Lower lobe of right lung (tissue), 2 donors: ENCODE measurements around the gene GFM2. TPM values are rescaled to one million over a fixed set of nuclear protein-coding genes. Genes with fewer than 3 reads are reported as not detected.
"Not testable (repeated sequence)": the region's sequence is repeated elsewhere in the genome, so short reads cannot be mapped to it uniquely, and the experiment has no call there.

Source experiments
- ATAC-seq, 2 donors: fragments of 200-7000 bp; cut with Tn5 transposase; one replicate each; pipeline ENCODE4 v1.9.1; 2020 to 2022; ENCODE audit warnings: mild to moderate bottlenecking in 2 of 2, moderate library complexity in 2 of 2
- DNase-seq: peaks from one replicate; pipeline ENCODE4 v3.0.0-alpha.2; 2020
- H3K27ac ChIP-seq: fragments of 200-600 bp; one replicate; pipeline ENCODE4 v1.8.0; 2022
- H3K27me3 ChIP-seq: fragments of 200-600 bp; one replicate; pipeline ENCODE4 v1.8.0; 2022; ENCODE audit warnings: low read depth
- H3K36me3 ChIP-seq: fragments of 200-600 bp; one replicate; pipeline ENCODE4 v1.8.0; 2022; ENCODE audit warnings: mild to moderate bottlenecking
- H3K4me1 ChIP-seq: fragments of 200-600 bp; one replicate; pipeline ENCODE4 v1.8.0; 2022
- H3K4me3 ChIP-seq: fragments of 200-600 bp; one replicate; pipeline ENCODE4 v1.8.0; 2022; ENCODE audit warnings: mild to moderate bottlenecking
- H3K9me3 ChIP-seq: fragments of 200-600 bp; one replicate; pipeline ENCODE4 v1.8.0; 2022
- CTCF ChIP-seq: fragments of 200-600 bp; IDR thresholded peaks from one replicate; pipeline ENCODE4 v1.8.0; 2022; ENCODE audit warnings: antibody characterized with exemption, mild to moderate bottlenecking
- intact Hi-C: fragments of 100-400 bp; cut with DNase I; formaldehyde crosslinking; loops from one replicate; pipeline ENCODE4 v1.11.0; 2022
- total RNA-seq: library from RNA; stranded (reverse); fragmentation: NEBNext Ultra II Directional; extraction: Animal tissue kit (Norgen Biotek cat#: 25700); gene quantifications from one replicate; pipeline ENCODE4 v1.2.1, GENCODE V29; 2021
- donor health status: DM: no; HTN: yes; CAD: no; lungs with severe emphysema.

GFM2 gene
- total RNA-seq, 1 donor from 2014 or later = 19.8 TPM

GRCh38 chr5:74798977-74799911, 32.3 kb upstream of the GFM2 start:
- no peak for DNase-seq
- no peak for ATAC-seq
- Histone ChIP-seq H3K27me3 (no peaks in the 10 kb centered on the region), H3K27ac (no peak overlapping the region), H3K36me3 (no peaks in the 10 kb centered on the region), H3K9me3 (no peaks in the 10 kb centered on the region), H3K4me1 (no peaks in the 10 kb centered on the region), H3K4me3 (no peak overlapping the region)
- intact Hi-C loops = no loop called here
- no peak for TF ChIP-seq CTCF

GRCh38 chr5:74791669-74792068, 24.8 kb upstream of the GFM2 start:
- intact Hi-C loops, H3K36me3 ChIP-seq, H3K27me3 ChIP-seq: not testable (repeated sequence)

GRCh38 chr5:74787424-74787823, 20.5 kb upstream of the GFM2 start:
- intact Hi-C loops = no loop called here
- Histone ChIP-seq H3K4me3 (no peak overlapping the region), H3K9me3 (no peaks in the 10 kb centered on the region), H3K36me3 (no peaks in the 10 kb centered on the region), H3K27me3 (no peaks in the 10 kb centered on the region), H3K4me1 (no peaks in the 10 kb centered on the region), H3K27ac (no peak overlapping the region)
- no peak for TF ChIP-seq CTCF
- ATAC-seq (no peak), DNase-seq (no peak)

More at GRCh38 chr5:74791669-74792068, 24.8 kb upstream of the GFM2 start:
- not testable (repeated sequence) for ATAC-seq, H3K4me1 ChIP-seq, H3K4me3 ChIP-seq, H3K27ac ChIP-seq, DNase-seq, H3K9me3 ChIP-seq

- Histone ChIP-seq H3K4me1 (no peaks in the 10 kb centered on the region), H3K27ac (no peak overlapping the region), H3K4me3 (no peak overlapping the region), H3K36me3 (no peaks in the 10 kb centered on the region), H3K27me3 (no peaks in the 10 kb centered on the region), H3K9me3 (no peaks in the 10 kb centered on the region)
- DNase-seq (no peak), ATAC-seq (no peak)
- no peak for TF ChIP-seq CTCF
- intact Hi-C loops = no loop called here
Observed at GRCh38 chr5:74786851-74787250, 19.9 kb upstream of the GFM2 start.

GRCh38 chr5:74778609-74779008, 11.7 kb upstream of the GFM2 start:
- no peak for TF ChIP-seq CTCF
- intact Hi-C loops = no loop called here
- Histone ChIP-seq H3K9me3 (no peaks in the 10 kb centered on the region), H3K27ac (no peak overlapping the region), H3K27me3 (no peaks in the 10 kb centered on the region), H3K36me3 (peaks cover 50% of the 10 kb centered on the region), H3K4me3 (no peak overlapping the region), H3K4me1 (no peaks in the 10 kb centered on the region)
- DNase-seq (no peak), ATAC-seq (no peak)

- peaks cover 13% of the 10 kb centered on the region for H3K4me1 ChIP-seq
- peaks cover 86% of the 10 kb centered on the region for H3K36me3 ChIP-seq
- DNase-seq = no peak
- H3K4me3 ChIP-seq = no peak overlapping the region
- no peak overlapping the region for H3K27ac ChIP-seq
- intact Hi-C loops = no loop called here
- peak; percentile 57 to 67 for ATAC-seq
- H3K27me3 ChIP-seq = no peaks in the 10 kb centered on the region
- H3K9me3 ChIP-seq = no peaks in the 10 kb centered on the region
- no peak for TF ChIP-seq CTCF
Observed at GRCh38 chr5:74772359-74772758, 5.4 kb upstream of the GFM2 start.
